Measurements from ENCODE around the gene CYP4F11.
"Not testable (repeated sequence)": the region's sequence is repeated elsewhere in the genome, so short reads cannot be mapped to it uniquely, and the experiment has no call there.

- TF ChIP-seq EZH2 (IDR thresholded peaks at IDR 0.05; ENCODE audit: insufficient read depth, low read length); CTCF (IDR thresholded peaks at IDR 0.05; ENCODE audit: insufficient read depth, low read depth, low read length): not testable (repeated sequence)
These were observed 45.0 kb downstream of the CYP4F11 start for GRCh38 chr19:15889339-15889738.
